AG08395 (cell line): ENCODE results near the gene RGS10.
A peak's percentile ranks its signal among the peaks of the same experiment; 100 is the strongest.
"Not testable (repeated sequence)": the region's sequence is repeated elsewhere in the genome, so short reads cannot be mapped to it uniquely, and the experiment has no call there.

Source experiments
- DNase-seq: peaks from one replicate; pipeline ENCODE4 v3.0.0; 2012; ENCODE audit warnings: mixed read lengths, low spot score

The RGS10 gene

GRCh38 chr10:119469325-119469707 is 73.2 kb downstream of the RGS10 start:
- DNase-seq: no peak

GRCh38 chr10:119468542-119469324 is 73.8 kb downstream of the RGS10 start:
- no peak for DNase-seq

- DNase-seq: no peak
These were observed 75.9 kb downstream of the RGS10 start for GRCh38 chr10:119466655-119467054.

GRCh38 chr10:119466076-119466475 is 76.4 kb downstream of the RGS10 start:
- no peak for DNase-seq

GRCh38 chr10:119465085-119465484 is 77.4 kb downstream of the RGS10 start:
- no peak for DNase-seq

GRCh38 chr10:119463195-119463594 is 79.3 kb downstream of the RGS10 start:
- DNase-seq: not testable (repeated sequence)

- DNase-seq: no peak
These were observed 79.7 kb downstream of the RGS10 start for GRCh38 chr10:119462773-119463172.

GRCh38 chr10:119461923-119462322 is 80.6 kb downstream of the RGS10 start:
- DNase-seq: no peak

GRCh38 chr10:119461380-119461779 is 81.1 kb downstream of the RGS10 start:
- no peak for DNase-seq

- DNase-seq: no peak
These were observed 81.9 kb downstream of the RGS10 start for GRCh38 chr10:119460369-119461195.

GRCh38 chr10:119459681-119460340 is 82.7 kb downstream of the RGS10 start:
- no peak for DNase-seq

GRCh38 chr10:119457966-119458766 is 84.4 kb downstream of the RGS10 start:
- DNase-seq: no peak

GRCh38 chr10:119456435-119456810 is 86.1 kb downstream of the RGS10 start:
- no peak for DNase-seq

GRCh38 chr10:119455609-119456434 is 86.7 kb downstream of the RGS10 start:
- DNase-seq: no peak

GRCh38 chr10:119454990-119455389 is 87.5 kb downstream of the RGS10 start:
- no peak for DNase-seq

GRCh38 chr10:119454316-119454715 is 88.2 kb downstream of the RGS10 start:
- no peak for DNase-seq

- no peak for DNase-seq
These were observed 89.2 kb downstream of the RGS10 start for GRCh38 chr10:119453313-119453712.

- DNase-seq: no peak
These were observed 90.1 kb downstream of the RGS10 start for GRCh38 chr10:119452396-119452795.

- DNase-seq: no peak
These were observed 91.1 kb downstream of the RGS10 start for GRCh38 chr10:119451300-119451896.

- peak; percentile 39 for DNase-seq
These were observed 91.8 kb downstream of the RGS10 start for GRCh38 chr10:119450606-119451299.
